ENCODE measurements around the gene ZC3H12A. TPM values are rescaled to one million over a fixed set of nuclear protein-coding genes. Genes with fewer than 3 reads are reported as not detected.

The ZC3H12A gene
- total and polyA plus RNA-seq, 2 experiments from 2014 or later, result 30.8 to 46.2 TPM

GRCh38 chr1:37484325-37485051, 10.1 kb downstream of the ZC3H12A start:
- peak overlapping the region; percentile 16 for H3K27ac ChIP-seq

GRCh38 chr1:37485902-37486679, 11.7 kb downstream of the ZC3H12A start:
- Histone ChIP-seq H4K20me1 (ENCODE audit: insufficient read depth, poor library complexity, severe bottlenecking) (no peaks in the 10 kb centered on the region), H3K79me2 (peaks cover under 1% of the 10 kb centered on the region), H3K4me2 (no peak overlapping the region), H3K27ac (peak overlapping the region; percentile 57), H2AFZ (no peak overlapping the region), H3K9me3 (ENCODE audit: low read depth) (no peaks in the 10 kb centered on the region), H3K27me3 (no peaks in the 10 kb centered on the region), H3K4me3 (no peak overlapping the region), H3K4me1 (ENCODE audit: insufficient read depth) (peaks cover 4% of the 10 kb centered on the region), H3K36me3 (replicated peaks; ENCODE audit: insufficient read depth, low read depth) (no peaks in the 10 kb centered on the region), H3K9me2 (replicated peaks; ENCODE audit: insufficient read depth) (no peaks in the 10 kb centered on the region)
- TF ChIP-seq CTCF (IDR thresholded peaks at IDR 0.05; ENCODE audit: poor library complexity) (no peak), EZH2 (IDR thresholded peaks at IDR 0.05; ENCODE audit: borderline replicate concordance) (no peak), EZH2phosphoT487 (IDR thresholded peaks at IDR 0.05; ENCODE audit: low read depth, severe bottlenecking, unreplicated experiment) (no peak)
- no peak for DNase-seq (ENCODE audit: low spot score)
- WGBS (ENCODE audit: low lambda C conversion rate, missing lambda C conversion rate), result 85% methylated on average over 6 of the region's 6 CpGs

More at GRCh38 chr1:37484325-37485051, 10.1 kb downstream of the ZC3H12A start:
- Histone ChIP-seq H3K4me3 (no peak overlapping the region), H3K79me2 (peaks cover 11% of the 10 kb centered on the region), H3K36me3 (replicated peaks; ENCODE audit: insufficient read depth, low read depth) (no peaks in the 10 kb centered on the region), H3K9me2 (replicated peaks; ENCODE audit: insufficient read depth) (no peaks in the 10 kb centered on the region), H3K4me1 (ENCODE audit: insufficient read depth) (peaks cover 10% of the 10 kb centered on the region), H4K20me1 (ENCODE audit: insufficient read depth, poor library complexity, severe bottlenecking) (no peaks in the 10 kb centered on the region), H3K4me2 (no peak overlapping the region), H3K9me3 (ENCODE audit: low read depth) (no peaks in the 10 kb centered on the region), H3K27me3 (no peaks in the 10 kb centered on the region), H2AFZ (no peak overlapping the region)
- WGBS (ENCODE audit: low lambda C conversion rate, missing lambda C conversion rate), result 81% methylated on average over 7 of the region's 7 CpGs
- no peak for DNase-seq (ENCODE audit: low spot score)
- TF ChIP-seq EZH2 (IDR thresholded peaks at IDR 0.05; ENCODE audit: borderline replicate concordance), result no peak
- no peak for TF ChIP-seq CTCF (IDR thresholded peaks at IDR 0.05; ENCODE audit: poor library complexity)
- TF ChIP-seq EZH2phosphoT487 (IDR thresholded peaks at IDR 0.05; ENCODE audit: low read depth, severe bottlenecking, unreplicated experiment), result no peak

GRCh38 chr1:37486680-37487618, 12.6 kb downstream of the ZC3H12A start:
- Histone ChIP-seq H3K4me3 (no peak overlapping the region), H3K79me2 (no peaks in the 10 kb centered on the region), H4K20me1 (ENCODE audit: insufficient read depth, poor library complexity, severe bottlenecking) (no peaks in the 10 kb centered on the region), H3K9me3 (ENCODE audit: low read depth) (no peaks in the 10 kb centered on the region), H3K4me1 (ENCODE audit: insufficient read depth) (peaks cover 4% of the 10 kb centered on the region), H3K27ac (peak overlapping the region; percentile 57), H3K27me3 (no peaks in the 10 kb centered on the region), H3K36me3 (replicated peaks; ENCODE audit: insufficient read depth, low read depth) (no peaks in the 10 kb centered on the region), H3K4me2 (no peak overlapping the region), H2AFZ (no peak overlapping the region), H3K9me2 (replicated peaks; ENCODE audit: insufficient read depth) (no peaks in the 10 kb centered on the region)
- TF ChIP-seq EZH2phosphoT487 (IDR thresholded peaks at IDR 0.05; ENCODE audit: low read depth, severe bottlenecking, unreplicated experiment), result no peak
- TF ChIP-seq CTCF (IDR thresholded peaks at IDR 0.05; ENCODE audit: poor library complexity), result peak; percentile 94
- WGBS (ENCODE audit: low lambda C conversion rate, missing lambda C conversion rate), result 36% methylated on average over 10 of the region's 10 CpGs
- peak; percentile 85 for DNase-seq (ENCODE audit: low spot score)
